GM18519 (cell line): ENCODE results near the gene LRRC8B.
"Not testable (repeated sequence)": the region's sequence is repeated elsewhere in the genome, so short reads cannot be mapped to it uniquely, and the experiment has no call there.

Source experiments
- ATAC-seq: cut with Tn5 transposase; IDR thresholded peaks from one replicate; pipeline ENCODE4 v1.9.1; 2021; ENCODE audit warnings: mild to moderate bottlenecking, moderate library complexity; ENCODE audit not compliant: unreplicated experiment, low FRiP score

The LRRC8B gene

DNA sequence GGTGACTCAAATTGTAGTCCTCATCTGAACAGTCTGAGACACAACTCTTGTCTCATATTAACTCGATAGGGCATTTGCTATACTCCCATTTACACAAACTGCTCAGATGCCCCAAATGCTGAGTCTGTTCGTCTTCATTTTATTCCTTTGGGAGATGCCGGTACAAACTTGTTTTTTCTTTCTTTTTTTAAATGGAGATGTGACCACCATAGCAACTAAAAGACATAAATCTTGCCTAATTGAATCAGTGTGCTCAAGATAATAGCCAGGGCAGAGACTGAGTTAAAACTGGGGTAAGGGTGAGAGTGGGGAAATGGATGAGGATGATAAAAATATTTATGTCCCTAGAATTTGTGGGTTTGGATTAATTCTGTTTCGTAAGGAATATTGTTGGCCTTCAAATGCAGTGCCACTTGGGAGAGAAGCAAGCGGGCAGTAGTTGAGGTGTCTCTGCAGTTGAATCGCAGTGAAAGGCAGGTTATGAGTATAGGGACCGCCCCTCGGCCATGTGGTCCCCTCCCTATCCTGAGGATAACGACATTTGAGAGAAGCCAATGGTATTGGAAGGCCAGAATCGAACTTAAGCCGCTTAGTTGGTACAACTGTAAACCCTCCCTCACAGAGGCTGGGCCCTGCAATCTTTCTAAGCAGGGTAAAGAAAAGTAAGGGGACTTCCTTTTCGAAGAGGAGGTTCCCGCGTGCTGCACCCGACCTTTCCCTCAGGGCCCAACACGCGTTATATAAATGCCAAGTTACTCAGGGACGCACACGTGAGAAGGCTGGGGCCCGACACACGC, 859 bp upstream of the LRRC8B start:
- ATAC-seq: no peak

DNA sequence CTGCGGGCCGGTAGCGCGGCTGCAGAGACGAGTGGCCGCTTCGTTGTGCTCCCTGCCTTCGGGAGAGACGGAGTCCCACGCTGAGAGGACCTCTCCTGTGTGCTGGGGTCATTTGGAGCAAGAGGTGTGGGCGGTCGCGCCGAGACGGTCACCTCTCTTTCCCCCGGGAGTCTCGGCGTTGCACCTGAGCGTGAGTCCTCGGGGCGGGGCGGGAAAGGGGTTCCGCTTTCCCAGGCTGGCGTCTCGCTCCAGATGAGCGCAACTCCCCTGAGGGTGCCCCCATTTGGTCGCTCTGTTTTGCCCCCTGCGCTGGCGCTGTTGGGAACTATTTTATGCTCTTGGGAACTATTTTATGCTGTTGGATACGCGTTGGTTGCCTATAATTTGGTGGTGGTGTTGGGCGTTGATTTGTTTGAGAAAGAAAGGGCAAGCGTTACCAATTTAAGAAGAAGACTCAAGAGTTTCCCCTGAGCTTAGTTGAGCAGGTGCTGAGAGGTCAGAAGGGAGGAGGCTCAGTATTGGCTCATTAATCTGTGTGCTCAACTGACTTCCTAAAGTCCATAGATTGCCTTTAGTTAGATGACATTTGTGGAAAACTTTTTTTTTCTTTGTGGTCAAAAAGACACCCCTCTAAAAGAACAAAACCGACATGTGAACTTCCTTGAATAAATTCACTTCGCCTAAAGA, 683 bp downstream of the LRRC8B start:
- peak; percentile 12 for ATAC-seq

DNA sequence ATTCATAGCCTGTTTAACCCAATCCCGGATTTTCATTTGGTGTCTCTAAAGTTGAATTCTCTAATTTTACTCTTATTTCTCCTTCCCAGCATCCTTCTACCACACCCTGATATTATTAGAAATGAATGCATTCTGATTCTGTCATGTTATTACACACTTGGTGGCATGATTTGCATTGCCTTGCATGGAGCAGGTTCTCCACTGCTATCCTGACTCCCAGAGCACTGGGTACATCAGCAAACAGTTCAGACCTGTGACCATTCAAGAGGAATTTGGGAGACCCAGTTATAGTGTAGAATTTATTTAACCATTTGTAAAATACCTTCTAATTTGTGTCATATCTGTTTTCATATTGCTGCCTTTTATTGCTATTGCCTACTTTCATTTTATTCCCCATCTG, 2.6 kb downstream of the LRRC8B start:
- no peak for ATAC-seq

DNA sequence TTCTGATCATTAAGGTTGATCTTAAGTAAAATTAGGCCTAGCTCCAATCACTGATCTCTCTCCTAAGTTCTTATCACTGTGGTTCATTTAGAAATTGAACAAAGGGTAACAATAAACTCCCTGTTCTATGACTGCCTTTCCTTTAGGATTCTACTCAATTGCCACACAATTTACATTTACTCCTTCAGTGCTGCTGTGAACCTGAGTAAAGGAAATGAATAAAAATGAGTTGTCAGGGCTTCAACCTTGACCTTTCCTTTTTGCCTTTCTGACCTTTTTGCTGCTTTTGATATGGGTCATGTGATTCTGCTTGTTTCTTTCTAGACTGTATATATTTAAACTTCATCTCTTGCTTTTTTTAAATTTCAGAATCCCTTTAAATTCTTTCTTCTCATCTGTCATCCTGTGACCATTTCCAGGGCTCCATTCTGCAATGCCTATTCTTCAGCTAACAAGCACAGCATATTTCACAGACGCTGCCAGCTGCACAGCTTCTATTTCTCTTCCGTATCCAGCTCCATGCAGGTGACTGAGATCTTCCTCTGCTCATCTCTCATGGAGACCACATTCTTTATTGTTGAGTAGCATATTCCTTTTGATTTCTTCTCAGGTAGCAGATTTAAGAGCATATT, 3.2 kb downstream of the LRRC8B start:
- no peak for ATAC-seq

DNA sequence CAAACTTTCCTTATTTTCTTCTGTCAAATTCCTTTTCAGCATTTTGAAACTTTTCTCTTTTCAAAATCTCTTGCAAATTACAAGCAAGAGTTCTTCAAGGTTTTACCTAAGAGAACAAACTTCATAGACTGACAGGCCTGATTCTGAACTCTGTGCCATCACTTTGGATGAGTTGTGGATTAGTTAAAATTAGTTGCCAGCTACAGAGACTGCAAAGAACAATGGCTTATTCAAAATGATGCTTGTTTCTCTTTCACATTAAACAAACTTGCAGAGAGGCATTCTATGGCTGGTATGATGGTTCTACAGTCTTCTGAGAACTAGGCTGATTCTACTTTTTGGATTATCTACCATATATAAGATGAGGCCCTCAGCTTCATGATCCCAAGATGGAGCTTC, 3.8 kb downstream of the LRRC8B start:
- ATAC-seq: no peak

DNA sequence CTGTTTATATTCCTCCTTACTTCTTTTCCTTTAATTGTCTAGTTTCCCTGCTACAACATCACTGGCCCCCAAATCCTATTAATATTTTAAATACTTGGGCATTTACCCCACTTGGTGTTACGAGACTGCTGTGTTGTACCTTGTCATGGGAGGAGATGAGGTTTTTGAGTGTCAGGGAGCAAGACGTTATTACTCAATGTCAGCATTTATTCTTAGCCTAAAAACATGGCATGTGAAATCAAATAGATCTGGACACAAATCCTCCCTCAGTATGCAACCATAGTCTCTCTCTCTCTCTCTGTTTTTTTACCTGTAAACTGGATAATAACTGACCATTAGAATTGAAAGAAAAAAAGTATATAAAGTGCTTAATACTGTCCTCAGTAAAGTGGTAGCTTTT, 4.6 kb downstream of the LRRC8B start:
- ATAC-seq: no peak

DNA sequence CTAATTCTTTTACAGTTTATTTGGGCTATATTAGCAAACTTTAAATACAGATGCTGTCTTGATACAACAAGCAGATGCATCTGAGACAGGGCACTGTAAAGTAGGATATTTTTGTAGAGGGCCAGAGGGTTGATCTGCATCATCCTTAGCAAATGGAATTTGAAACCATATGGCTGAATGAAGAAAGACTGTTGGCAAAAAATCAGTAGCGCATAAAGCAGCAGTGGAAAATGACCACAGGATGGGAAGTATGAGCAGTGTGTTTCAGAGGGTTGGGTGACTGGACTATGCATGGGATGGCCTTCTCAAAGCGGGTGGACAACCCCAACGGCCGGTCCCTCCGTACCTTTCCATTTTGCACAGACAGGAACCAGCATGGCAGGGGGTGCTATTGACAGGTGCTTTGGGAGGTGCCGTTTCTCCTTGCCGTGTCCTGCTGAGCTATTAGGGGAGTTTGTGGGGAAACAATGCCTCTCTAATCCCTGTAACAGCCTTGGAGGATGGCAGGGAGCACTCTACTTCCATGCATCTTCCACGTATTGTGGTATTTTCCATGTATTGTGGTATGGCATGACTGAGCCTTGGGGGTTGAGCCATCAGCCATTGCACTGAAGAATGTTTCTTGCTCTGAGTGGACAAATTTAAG, 5.9 kb downstream of the LRRC8B start:
- ATAC-seq: no peak

DNA sequence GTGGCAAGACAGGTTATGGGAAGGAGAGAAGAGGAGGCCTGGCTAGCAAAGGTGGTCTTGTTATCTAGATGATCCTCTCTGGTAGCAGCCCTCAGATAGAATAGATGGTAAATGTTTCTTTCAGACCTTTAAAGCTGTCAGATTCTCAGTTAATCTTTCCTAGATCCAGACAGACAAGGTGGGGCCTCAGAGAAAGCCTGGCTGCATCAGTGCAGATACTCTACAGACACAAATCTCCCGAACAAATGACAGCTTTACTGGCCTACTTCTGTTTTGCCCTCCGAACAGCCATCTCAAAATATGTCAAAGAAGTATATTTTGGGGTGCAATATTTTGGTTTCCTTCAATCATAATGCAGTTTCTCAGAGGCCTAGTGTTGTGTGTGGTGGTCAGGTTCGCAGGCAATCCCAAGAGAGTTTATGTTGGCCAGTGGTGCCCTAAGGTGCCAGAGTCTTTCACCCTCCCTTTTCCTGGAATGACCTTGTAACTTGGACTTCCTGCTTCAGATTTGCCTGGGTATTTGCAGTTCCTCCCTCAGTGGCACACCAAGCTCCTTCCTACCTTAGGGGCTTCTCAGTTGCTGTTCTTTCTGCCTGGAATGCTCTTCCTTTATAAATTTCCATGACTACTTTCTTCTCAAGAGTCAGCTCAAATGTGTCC, 7.0 kb downstream of the LRRC8B start:
- ATAC-seq: no peak

DNA sequence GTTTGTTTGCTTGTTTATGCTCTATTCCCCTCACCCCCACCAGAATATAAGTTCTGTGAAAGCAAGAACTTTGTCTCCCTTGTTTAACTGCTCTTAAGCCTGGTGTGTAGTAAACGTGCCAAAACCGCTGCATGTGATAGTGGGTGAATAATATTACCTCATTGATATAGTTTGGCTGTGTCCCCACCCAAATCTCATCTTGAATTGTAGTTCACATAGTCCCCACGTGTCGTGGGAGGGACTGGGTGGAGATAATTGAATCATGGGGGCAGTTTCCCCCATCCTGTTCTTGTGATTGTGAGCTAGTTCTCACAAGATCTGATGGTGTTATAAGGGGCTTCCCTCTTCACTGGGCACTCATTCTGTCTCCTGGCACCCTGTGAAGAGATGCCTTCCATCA, 7.6 kb downstream of the LRRC8B start:
- no peak for ATAC-seq

DNA sequence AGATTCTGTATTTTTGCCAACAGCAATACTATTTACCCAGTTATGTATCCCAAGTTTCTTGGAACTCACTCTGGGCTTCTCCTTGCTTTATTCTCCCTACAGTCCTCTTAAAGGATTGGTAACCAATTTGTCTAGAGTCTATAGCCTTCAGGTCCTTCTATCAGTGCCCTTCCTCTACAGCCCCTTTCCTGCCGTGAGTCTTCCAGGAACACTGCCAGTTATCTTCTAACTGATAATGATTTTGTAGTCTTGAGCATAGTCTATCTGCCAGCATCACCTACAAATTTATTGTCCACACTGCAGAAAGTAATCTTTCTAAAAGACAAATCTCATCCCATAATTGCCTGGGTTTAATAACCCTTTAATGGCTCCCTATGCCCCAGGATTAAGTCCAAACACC, 8.2 kb downstream of the LRRC8B start:
- no peak for ATAC-seq

DNA sequence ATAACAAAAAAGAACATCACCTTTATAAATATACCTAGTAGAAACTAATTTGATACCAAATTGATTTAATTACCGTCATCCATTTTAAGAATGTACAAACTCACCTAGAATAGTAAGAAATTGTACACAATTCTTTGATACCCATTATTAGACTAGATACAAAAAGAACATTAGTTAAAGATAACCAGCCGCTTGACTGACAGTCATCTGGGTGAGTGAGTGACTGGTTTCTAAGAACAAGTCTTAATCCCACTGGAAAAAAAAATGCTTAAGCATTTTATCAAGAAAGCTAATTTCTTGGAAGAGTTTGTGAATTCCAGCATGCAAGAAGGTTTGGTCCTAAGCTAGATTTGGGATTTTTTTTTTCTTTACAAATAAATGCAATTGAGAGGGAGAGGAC, 10.9 kb downstream of the LRRC8B start:
- no peak for ATAC-seq

DNA sequence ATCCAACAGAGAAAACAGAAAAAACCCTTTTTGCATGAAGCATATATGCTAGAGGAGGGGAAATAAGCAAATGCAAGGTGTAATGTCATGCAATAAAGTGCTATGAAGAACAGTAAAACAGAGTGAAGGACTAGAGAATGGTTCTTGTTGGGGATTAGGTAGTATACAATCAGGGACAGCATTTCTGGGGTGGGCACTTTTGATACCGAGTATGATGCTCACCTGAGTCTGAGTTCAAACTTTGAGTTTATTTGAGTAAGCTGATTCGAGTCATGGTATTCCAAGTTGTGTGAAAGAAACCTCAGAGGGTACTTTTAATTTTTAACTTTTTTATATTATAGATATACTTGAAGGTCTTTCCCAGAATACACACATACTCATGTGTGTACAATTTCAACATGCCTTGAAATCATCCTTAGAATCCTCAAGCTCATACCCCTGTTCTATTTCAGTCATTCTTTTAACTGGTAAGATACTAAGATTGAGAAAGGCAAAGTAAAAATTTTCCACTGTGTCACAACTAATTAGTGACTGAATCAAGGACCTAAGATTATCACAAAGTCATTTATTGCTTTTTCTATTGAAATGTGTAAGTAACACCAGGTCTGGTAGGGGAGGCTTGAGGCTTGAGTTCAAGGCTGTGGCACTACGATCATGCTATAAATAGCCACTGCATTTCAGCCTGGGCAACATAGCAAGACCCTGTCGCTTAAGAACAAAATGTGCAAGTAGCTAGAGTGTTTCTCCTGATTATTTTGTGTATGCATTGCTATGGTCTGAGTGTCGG, 12.1 kb downstream of the LRRC8B start:
- ATAC-seq: no peak

DNA sequence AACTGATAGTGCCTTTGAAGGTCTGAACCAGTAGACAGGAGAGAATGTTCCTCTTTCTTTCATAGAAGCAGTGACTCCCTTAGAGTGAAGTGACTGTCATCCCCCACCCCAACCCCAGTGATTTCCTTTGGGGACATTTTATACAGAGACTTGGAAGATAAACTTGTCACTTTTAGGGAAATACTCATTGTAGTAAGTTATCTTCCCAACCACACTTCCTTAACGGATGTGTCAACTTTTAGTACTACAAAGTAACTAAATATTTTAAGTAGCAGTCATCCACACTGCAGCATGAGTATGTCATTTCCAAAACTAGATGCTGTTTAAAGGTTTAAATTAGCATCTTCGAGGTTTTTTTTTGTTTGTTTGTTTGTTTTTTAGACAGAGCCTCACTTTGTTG, 13.7 kb downstream of the LRRC8B start:
- ATAC-seq: no peak

DNA sequence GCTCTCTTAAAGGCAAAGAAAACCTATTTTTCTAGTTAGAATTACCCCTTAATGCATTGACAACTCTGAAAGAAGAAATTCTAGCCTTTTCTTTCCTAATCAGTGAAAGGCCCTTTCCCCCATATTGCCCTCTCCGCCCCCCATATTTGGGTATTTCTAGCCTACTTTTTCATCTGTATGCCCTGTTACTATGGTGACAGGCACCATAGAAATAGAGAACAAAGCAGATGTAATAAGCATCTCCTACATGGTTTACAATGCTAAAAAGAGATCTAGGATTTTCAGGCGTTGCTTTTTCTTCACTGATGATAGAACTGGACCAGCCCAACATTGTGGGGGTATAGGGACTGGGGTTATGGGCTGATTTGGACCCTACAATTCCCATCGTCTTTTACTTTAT, 14.5 kb downstream of the LRRC8B start:
- no peak for ATAC-seq

DNA sequence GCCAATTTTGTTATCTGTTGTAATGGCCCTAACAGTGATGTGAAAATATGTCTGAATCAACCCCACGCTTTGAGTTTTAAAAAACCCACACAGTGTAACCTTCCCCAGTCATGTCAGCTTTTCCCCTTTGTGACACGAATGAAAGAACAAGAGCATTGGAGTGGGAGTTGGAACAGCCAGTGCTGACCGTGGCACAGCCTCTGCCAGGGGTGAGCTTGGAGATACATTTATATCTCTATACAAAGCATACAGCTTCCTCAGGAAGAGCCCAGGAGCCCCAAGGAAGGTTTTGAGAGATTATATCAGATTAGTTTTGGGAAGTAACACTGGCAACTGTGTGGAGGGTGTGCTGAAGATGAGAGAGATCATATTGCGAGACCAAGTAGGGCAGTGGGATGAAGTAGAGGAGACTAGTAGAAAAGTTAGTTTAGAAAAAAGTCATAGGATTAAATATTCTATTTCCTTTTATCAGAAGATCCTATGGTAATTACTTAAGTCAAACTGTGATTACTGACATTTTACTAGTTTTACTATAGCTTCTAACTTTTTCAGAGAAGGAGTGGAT, 15.9 kb downstream of the LRRC8B start:
- ATAC-seq: no peak

DNA sequence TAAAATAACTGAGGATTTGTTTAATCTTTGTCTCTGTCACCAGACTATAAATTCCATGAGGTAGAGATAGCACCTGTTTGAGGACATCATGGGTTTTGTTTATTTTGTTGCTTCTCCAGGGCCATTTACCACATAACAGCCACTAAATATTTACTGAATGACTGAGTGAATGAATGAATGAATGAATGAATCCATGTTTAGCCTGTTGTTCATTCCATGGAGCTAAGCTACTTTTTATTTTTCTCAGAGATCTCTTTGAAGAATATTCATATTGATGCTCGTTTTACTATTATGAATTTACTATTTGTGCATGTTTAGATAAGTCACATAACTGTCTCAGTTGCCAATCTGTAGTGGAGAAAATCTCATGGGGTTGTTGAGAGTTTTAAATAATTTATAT, 17.7 kb downstream of the LRRC8B start:
- ATAC-seq: no peak

DNA sequence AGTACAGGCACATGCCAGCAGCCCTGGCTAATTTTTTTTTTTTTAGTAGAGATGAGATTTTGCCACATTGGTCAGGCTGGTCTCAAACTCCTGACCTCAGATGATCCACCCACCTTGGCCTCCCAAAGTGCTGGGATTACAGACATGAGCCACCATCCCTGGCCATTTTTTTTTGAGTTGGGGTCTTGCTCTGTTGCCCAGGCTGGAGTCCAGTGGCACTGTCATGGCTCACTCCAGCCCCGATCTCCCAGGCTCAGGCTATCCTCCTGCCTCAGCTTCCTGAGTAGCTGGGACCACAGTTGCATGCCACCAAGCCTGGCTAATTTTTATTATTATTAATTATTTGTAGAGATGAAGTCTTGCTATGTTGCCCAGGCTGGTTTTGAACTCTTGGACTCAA, 19.0 kb downstream of the LRRC8B start:
- not testable (repeated sequence) for ATAC-seq

DNA sequence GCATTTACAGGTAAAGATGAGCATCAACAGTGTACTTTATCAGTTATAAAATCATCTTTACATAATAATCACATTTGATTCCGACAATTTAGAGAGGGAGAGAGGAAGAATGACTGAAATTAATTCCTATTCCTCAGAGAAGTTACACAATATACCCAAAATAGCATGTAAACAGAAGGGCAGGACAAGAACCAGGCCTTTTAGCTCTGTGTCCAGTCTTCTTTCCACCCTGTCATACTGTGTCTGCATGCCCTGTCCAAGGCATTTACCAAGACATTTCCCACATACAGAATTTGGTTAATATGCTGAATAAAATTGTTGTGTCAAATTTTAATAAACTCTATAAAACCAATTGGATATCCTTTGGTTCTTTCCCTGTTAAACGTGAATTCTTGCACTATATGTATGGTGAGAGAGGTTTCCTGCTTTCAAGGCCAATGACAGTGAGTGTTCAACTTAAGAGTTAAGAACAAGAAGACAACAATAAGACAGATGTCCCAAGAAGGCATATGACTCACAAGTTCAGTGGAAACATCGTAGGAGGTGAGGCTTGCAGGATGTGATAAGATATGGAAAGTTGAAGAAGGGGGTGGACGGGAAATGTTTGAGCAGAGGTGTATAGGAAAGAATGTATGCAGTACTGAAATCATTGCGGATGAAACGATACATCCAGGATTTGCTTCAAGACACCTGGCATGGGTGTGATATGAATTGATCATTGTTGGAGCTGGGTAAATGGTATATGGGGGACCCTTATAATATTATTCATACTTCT, 20.8 kb downstream of the LRRC8B start:
- no peak for ATAC-seq
